Measurements from ENCODE around the gene CERT1.
"Not testable (repeated sequence)": the region's sequence is repeated elsewhere in the genome, so short reads cannot be mapped to it uniquely, and the experiment has no call there.

- TF ChIP-seq CTCF (IDR thresholded peaks at IDR 0.05; ENCODE audit: low read length); EZH2 (IDR thresholded peaks at IDR 0.05; ENCODE audit: borderline replicate concordance, low read length): not testable (repeated sequence)
Observed at GRCh38 chr5:75334413-75334812, 177.0 kb downstream of the CERT1 start.

Measured in OCI-LY1 (cell line).